A673 (cell line): Measurements from ENCODE around the gene ELFN1. TPM values are rescaled to one million over a fixed set of nuclear protein-coding genes. Genes with fewer than 3 reads are reported as not detected.

Experiments used
- BruUV-seq: library from RNA; stranded (reverse); fragments of 400-500 nt; replicated peaks from 2 replicates; lab custom pipeline; 2021; lab: Mats Ljungman, UMichigan
- CTCF ChIA-PET: fragments of 300-600 bp; sonication (Branson Sonifier 250); formaldehyde crosslinking; loops from one replicate; lab custom pipeline; 2022; ENCODE audit warnings: antibody characterized with exemption; lab: Charles Lee
- POLR2A ChIA-PET: fragments of 300-600 bp; sonication (Branson Sonifier 250); formaldehyde crosslinking; loops from one replicate; lab custom pipeline; 2022; ENCODE audit warnings: antibody characterized with exemption; ENCODE audit not compliant: low non-redundant PET; lab: Charles Lee
- DNase-seq: peaks from one replicate; pipeline ENCODE4 v3.0.0-alpha.2; 2015; ENCODE audit warnings: low spot score
- H3K27ac ChIP-seq: fragments of 200-600 bp; sonication (generic); 2 replicates; pipeline ENCODE4 v1.5.1; 2016; ENCODE audit warnings: mixed run types, low read depth, mild to moderate bottlenecking, mixed read lengths, antibody characterized with exemption, low read length; ENCODE audit not compliant: poor library complexity, severe bottlenecking
- H3K27me3 ChIP-seq: fragments of 200-600 bp; sonication (generic); replicated peaks from 2 replicates; pipeline ENCODE4 v1.6.1; 2017; ENCODE audit warnings: mixed run types, low read depth, mild to moderate bottlenecking, mixed read lengths, antibody characterized with exemption, low read length; ENCODE audit not compliant: insufficient read depth, poor library complexity
- H3K36me3 ChIP-seq: fragments of 200-600 bp; sonication (generic); 2 replicates; pipeline ENCODE4 v1.6.1; 2016; ENCODE audit warnings: mixed run types, mild to moderate bottlenecking, mixed read lengths, antibody characterized with exemption, low read length; ENCODE audit not compliant: insufficient read depth, poor library complexity, severe bottlenecking
- H3K4me1 ChIP-seq: fragments of 200-600 bp; sonication (generic); 2 replicates; pipeline ENCODE4 v1.6.1; 2017; ENCODE audit warnings: mixed run types, mild to moderate bottlenecking, mixed read lengths, antibody characterized with exemption, low read length; ENCODE audit not compliant: insufficient read depth, poor library complexity, severe bottlenecking
- H3K4me3 ChIP-seq: fragments of 200-600 bp; sonication (generic); 2 replicates; pipeline ENCODE4 v1.5.1; 2016; ENCODE audit warnings: low read depth, mixed run types, mild to moderate bottlenecking, mixed read lengths, low read length; ENCODE audit not compliant: poor library complexity, severe bottlenecking
- H3K9me3 ChIP-seq: fragments of 200-600 bp; sonication (generic); 2 replicates; pipeline ENCODE4 v1.6.1; 2016; ENCODE audit warnings: mixed run types, low read depth, mild to moderate bottlenecking, mixed read lengths, antibody characterized with exemption, low read length; ENCODE audit not compliant: poor library complexity, severe bottlenecking
- CTCF ChIP-seq: fragments of 300-800, 200-600 bp; sonication (generic); conservative IDR thresholded peaks from 2 replicates; pipeline ENCODE4 v1.5.1; 2017; ENCODE audit warnings: low read depth, mild to moderate bottlenecking, antibody characterized with exemption, low read length, moderate library complexity, mixed read lengths
- EZH2 ChIP-seq: fragments of 200-600 bp; sonication (generic); IDR thresholded peaks from 2 replicates; pipeline ENCODE4 v1.6.1; 2017; ENCODE audit warnings: borderline replicate concordance, low read depth, mild to moderate bottlenecking, mixed read lengths, antibody characterized with exemption, low read length; ENCODE audit not compliant: poor library complexity, severe bottlenecking
- intact Hi-C: fragments of 100-400 bp; cut with micrococcal nuclease; formaldehyde crosslinking; loops from one replicate; pipeline ENCODE4 v1.10.0; 2022; ENCODE audit not compliant: unreplicated experiment
- total RNA-seq: library from RNA; stranded (reverse); gene quantifications from 2 replicates; pipeline ENCODE4 v1.2.3, GENCODE V29; 2021

Gene ELFN1
- total RNA-seq, 1 experiment from 2014 or later, result not detected

DNA sequence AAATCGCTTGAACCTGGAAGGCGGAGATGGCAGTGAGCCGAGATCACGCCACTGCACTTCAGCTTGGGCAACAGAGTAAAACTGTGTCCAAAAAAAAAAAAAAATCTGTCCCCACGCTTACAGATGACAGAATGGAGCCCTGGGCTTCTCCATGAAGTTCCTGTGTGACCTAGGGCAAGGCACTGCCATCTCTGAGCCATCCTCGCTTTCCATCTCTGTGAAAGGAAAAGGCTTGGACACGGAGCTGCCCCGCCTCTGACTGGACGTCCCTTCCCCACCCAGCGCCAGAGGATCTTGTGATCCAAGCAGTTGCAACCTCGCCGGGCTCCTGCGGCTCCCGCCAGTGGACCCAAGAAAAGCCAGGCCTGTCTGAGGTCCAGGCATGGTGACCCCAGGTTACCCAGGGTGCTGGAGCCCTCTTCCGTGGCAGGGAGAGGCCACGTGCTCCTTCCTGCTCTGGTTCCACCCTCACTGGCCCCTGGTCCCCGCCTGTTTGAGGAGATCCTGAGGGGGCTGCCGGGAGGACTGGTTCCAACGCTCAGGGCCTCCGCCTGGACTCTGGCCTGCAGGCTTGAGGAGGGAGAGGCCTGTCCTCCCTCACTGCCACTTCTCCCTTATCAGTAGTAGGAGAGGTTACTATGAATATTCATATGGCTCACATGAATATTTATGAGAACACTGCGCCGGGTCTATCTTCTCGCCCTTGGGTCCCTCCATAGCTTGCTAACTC, 25.6 kb upstream of the ELFN1 start:
- no peak for DNase-seq
- Histone ChIP-seq H3K4me1 (peaks cover 23% of the 10 kb centered on the region), H3K27me3 (no peaks in the 10 kb centered on the region), H3K27ac (no peak overlapping the region), H3K4me3 (no peak overlapping the region), H3K9me3 (no peaks in the 10 kb centered on the region), H3K36me3 (no peaks in the 10 kb centered on the region)
- BruUV-seq, result no TSS peak
- ChIA-PET POLR2A (no interaction called here), CTCF (interaction anchor here (0.6 kb wide), 1 partner anchor 20 kb away, joined by 11 read pairs; no protein-coding TSS in a partner anchor)
- TF ChIP-seq EZH2, result no peak
- intact Hi-C loops, result no loop called here

- Histone ChIP-seq H3K27ac (no peak overlapping the region), H3K9me3 (no peaks in the 10 kb centered on the region), H3K36me3 (no peaks in the 10 kb centered on the region), H3K27me3 (no peaks in the 10 kb centered on the region), H3K4me3 (no peak overlapping the region), H3K4me1 (peaks cover 23% of the 10 kb centered on the region)
- TF ChIP-seq CTCF, result no peak
- TF ChIP-seq EZH2, result no peak
- no peak for DNase-seq
- ChIA-PET POLR2A (no interaction called here), CTCF (interaction anchor here (0.6 kb wide), 1 partner anchor 19 kb away, joined by 11 read pairs; no protein-coding TSS in a partner anchor)
- intact Hi-C loops, result no loop called here
- no TSS peak for BruUV-seq
These were observed 25.0 kb upstream of the ELFN1 start for GRCh38 chr7:1645071-1645409.

GRCh38 chr7:1645476-1645875, 24.6 kb upstream of the ELFN1 start:
- Histone ChIP-seq H3K36me3 (no peaks in the 10 kb centered on the region), H3K27ac (no peak overlapping the region), H3K27me3 (no peaks in the 10 kb centered on the region), H3K4me1 (peaks cover 23% of the 10 kb centered on the region), H3K4me3 (no peak overlapping the region), H3K9me3 (no peaks in the 10 kb centered on the region)
- TF ChIP-seq EZH2, result no peak
- TF ChIP-seq CTCF, result no peak
- DNase-seq, result no peak
- POLR2A ChIA-PET, result no interaction called here
- CTCF ChIA-PET, result no interaction called here
- no TSS peak for BruUV-seq
- intact Hi-C loops, result no loop called here

GRCh38 chr7:1646391-1646790, 23.7 kb upstream of the ELFN1 start:
- H3K36me3 ChIP-seq, result no peaks in the 10 kb centered on the region
- no peak for TF ChIP-seq CTCF
- TF ChIP-seq EZH2, result no peak
- no peak overlapping the region for H3K4me3 ChIP-seq
- H3K9me3 ChIP-seq, result no peaks in the 10 kb centered on the region
- intact Hi-C loops, result no loop called here
- ChIA-PET POLR2A (interaction anchor here (0.5 kb wide), 1 partner anchor 119 kb away, joined by 3 read pairs; no protein-coding TSS in a partner anchor), CTCF (no interaction called here)
- H3K4me1 ChIP-seq, result peaks cover 23% of the 10 kb centered on the region
- no peak overlapping the region for H3K27ac ChIP-seq
- H3K27me3 ChIP-seq, result no peaks in the 10 kb centered on the region
- DNase-seq, result no peak
- no TSS peak for BruUV-seq
